Loucy (cell line): Measurements from ENCODE around the gene CPA4.

Experiments used
- H2AFZ ChIP-seq: fragments of 200-600 bp; sonication (generic); 2 replicates; pipeline ENCODE4 v1.6.0; 2016; ENCODE audit warnings: antibody characterized with exemption, mild to moderate bottlenecking, low read length, moderate library complexity
- H3F3A ChIP-seq: fragments of 200-600 bp; 2 replicates; pipeline ENCODE4 v1.6.0; 2016; ENCODE audit warnings: antibody characterized with exemption, low read depth, mild to moderate bottlenecking
- H3K27me3 ChIP-seq: fragments of 200-600 bp; sonication (generic); 2 replicates; pipeline ENCODE4 v1.6.1; 2014; ENCODE audit warnings: low read length, mild to moderate bottlenecking; ENCODE audit not compliant: insufficient read depth, poor library complexity, severe bottlenecking
- H3K36me3 ChIP-seq: fragments of 200-600 bp; sonication (generic); 2 replicates; pipeline ENCODE4 v1.6.1; 2016; ENCODE audit warnings: low read length; ENCODE audit not compliant: insufficient read depth
- H3K4me1 ChIP-seq: fragments of 200-600 bp; sonication (generic); 2 replicates; pipeline ENCODE4 v1.5.1; 2014; ENCODE audit warnings: low read length, mild to moderate bottlenecking; ENCODE audit not compliant: insufficient read depth, poor library complexity, severe bottlenecking
- H3K4me2 ChIP-seq: fragments of 200-600 bp; sonication (generic); 2 replicates; pipeline ENCODE4 v1.6.0; 2014; ENCODE audit warnings: antibody characterized with exemption, low read length, low read depth, mild to moderate bottlenecking; ENCODE audit not compliant: poor library complexity, severe bottlenecking
- H3K4me3 ChIP-seq: fragments of 200-600 bp; sonication (generic); 2 replicates; pipeline ENCODE4 v1.5.1; 2014; ENCODE audit warnings: low read length, mild to moderate bottlenecking, mixed read lengths; ENCODE audit not compliant: poor library complexity, severe bottlenecking
- H3K79me2 ChIP-seq: fragments of 200-600 bp; sonication (generic); 2 replicates; pipeline ENCODE4 v1.6.1; 2014; ENCODE audit warnings: low read length; ENCODE audit not compliant: insufficient read depth
- H3K9ac ChIP-seq: fragments of 200-600 bp; sonication (generic); 2 replicates; pipeline ENCODE4 v1.6.0; 2014; ENCODE audit warnings: mild to moderate bottlenecking, low read depth, low read length, moderate library complexity; ENCODE audit not compliant: poor library complexity, severe bottlenecking
- H3K9me2 ChIP-seq: fragments of 200-600 bp; sonication (generic); replicated peaks from 2 replicates; pipeline ENCODE4 v1.6.1; 2016; ENCODE audit warnings: low read depth, low read length, mixed read lengths
- H3K9me3 ChIP-seq: fragments of 200-600 bp; sonication (generic); 2 replicates; pipeline ENCODE4 v1.6.1; 2014; ENCODE audit warnings: mild to moderate bottlenecking, antibody characterized with exemption, low read length, low read depth; ENCODE audit not compliant: insufficient read depth
- H4K20me1 ChIP-seq: fragments of 200-600 bp; sonication (generic); 2 replicates; pipeline ENCODE4 v1.6.0; 2014; ENCODE audit warnings: antibody characterized with exemption, low read length, mild to moderate bottlenecking; ENCODE audit not compliant: insufficient read depth, poor library complexity, severe bottlenecking
- CTCF ChIP-seq: fragments of 200-600 bp; sonication (generic); conservative IDR thresholded peaks from 2 replicates; pipeline ENCODE4 v1.5.1; 2014; ENCODE audit warnings: mild to moderate bottlenecking, antibody characterized with exemption, low read length
- EZH2phosphoT487 ChIP-seq: fragments of 200-600 bp; IDR thresholded peaks from 2 replicates; pipeline ENCODE4 v1.6.1; 2018; ENCODE audit warnings: antibody characterized with exemption, mild to moderate bottlenecking, moderate library complexity, borderline replicate concordance

The CPA4 gene

GRCh38 chr7:130334274-130334673 is 41.3 kb downstream of the CPA4 start:
- Histone ChIP-seq H3K9ac (no peak overlapping the region), H3F3A (no peaks in the 10 kb centered on the region), H2AFZ (no peak overlapping the region), H3K4me3 (no peak overlapping the region), H3K9me2 (no peaks in the 10 kb centered on the region), H3K9me3 (no peaks in the 10 kb centered on the region), H4K20me1 (no peaks in the 10 kb centered on the region), H3K79me2 (no peaks in the 10 kb centered on the region), H3K36me3 (no peaks in the 10 kb centered on the region), H3K4me1 (no peaks in the 10 kb centered on the region), H3K27me3 (no peaks in the 10 kb centered on the region), H3K4me2 (no peak overlapping the region)
- TF ChIP-seq CTCF (no peak), EZH2phosphoT487 (no peak)

GRCh38 chr7:130337410-130337971 is 44.5 kb downstream of the CPA4 start:
- no peaks in the 10 kb centered on the region for H4K20me1 ChIP-seq
- H3K4me2 ChIP-seq: no peak overlapping the region
- no peaks in the 10 kb centered on the region for H3K79me2 ChIP-seq
- no peak overlapping the region for H3K9ac ChIP-seq
- H2AFZ ChIP-seq: no peak overlapping the region
- H3K9me3 ChIP-seq: no peaks in the 10 kb centered on the region
- no peaks in the 10 kb centered on the region for H3K9me2 ChIP-seq
- H3F3A ChIP-seq: no peaks in the 10 kb centered on the region
- no peaks in the 10 kb centered on the region for H3K4me1 ChIP-seq
- H3K4me3 ChIP-seq: no peak overlapping the region
- no peaks in the 10 kb centered on the region for H3K27me3 ChIP-seq
- TF ChIP-seq EZH2phosphoT487 (no peak), CTCF (no peak)
- H3K36me3 ChIP-seq: no peaks in the 10 kb centered on the region

- no peaks in the 10 kb centered on the region for H3K9me3 ChIP-seq
- no peak overlapping the region for H3K4me2 ChIP-seq
- no peak for TF ChIP-seq CTCF
- no peak for TF ChIP-seq EZH2phosphoT487
- no peaks in the 10 kb centered on the region for H3F3A ChIP-seq
- H3K9me2 ChIP-seq: no peaks in the 10 kb centered on the region
- no peaks in the 10 kb centered on the region for H3K4me1 ChIP-seq
- no peaks in the 10 kb centered on the region for H3K36me3 ChIP-seq
- no peak overlapping the region for H3K4me3 ChIP-seq
- H3K9ac ChIP-seq: no peak overlapping the region
- no peaks in the 10 kb centered on the region for H3K27me3 ChIP-seq
- no peak overlapping the region for H2AFZ ChIP-seq
- no peaks in the 10 kb centered on the region for H3K79me2 ChIP-seq
- no peaks in the 10 kb centered on the region for H4K20me1 ChIP-seq
These were observed 45.3 kb downstream of the CPA4 start for GRCh38 chr7:130338233-130338632.
